Renal cortical epithelial cell (primary cell): ENCODE data around the gene EME2. TPM values are rescaled to one million over a fixed set of nuclear protein-coding genes. Genes with fewer than 3 reads are reported as not detected.

Experiments
- DNase-seq: peaks from one replicate; pipeline ENCODE4 v3.0.0-alpha.2; 2011; ENCODE audit warnings: low read depth
- total RNA-seq: library from RNA; depleted of rRNA; stranded (reverse); fragments of >200 nt; gene quantifications from 2 replicates; pipeline ENCODE4 v1.2.3, GENCODE V29; 2014

The EME2 gene
- total RNA-seq, 1 donor from 2014 or later: 13.1 TPM

DNA sequence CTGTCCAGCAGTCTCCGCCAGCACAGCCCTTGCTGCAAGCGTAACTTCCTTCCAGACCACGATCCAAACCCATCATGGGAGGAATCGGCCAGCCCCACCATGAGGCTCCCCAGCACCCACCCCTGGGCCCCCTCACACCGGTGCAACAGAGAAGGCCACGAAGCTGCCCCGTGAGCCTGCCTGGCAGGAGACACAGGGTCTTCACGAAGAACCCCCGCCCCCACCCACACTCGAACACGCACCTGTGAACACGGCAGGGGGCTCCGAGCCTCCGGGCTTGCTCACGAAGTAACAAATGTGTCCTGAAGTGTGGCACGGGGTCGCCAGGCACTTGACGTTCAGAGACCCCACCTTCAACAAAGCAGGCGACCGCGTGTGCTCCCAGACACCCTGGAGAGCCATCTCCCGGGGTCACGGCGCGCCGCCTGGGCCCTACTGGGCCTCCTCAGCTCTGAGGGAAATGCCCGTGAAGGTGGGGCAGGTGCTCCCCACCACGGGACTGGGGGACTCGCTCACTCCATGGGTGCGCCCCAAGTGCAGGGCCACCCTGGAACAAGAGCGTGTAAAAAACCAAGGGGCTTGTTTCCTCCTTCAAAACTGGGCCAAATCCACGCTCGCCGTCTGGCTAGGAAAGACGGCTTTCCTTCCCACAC, 46.4 kb downstream of the EME2 start:
- no peak for DNase-seq

- DNase-seq: no peak
Observed at GRCh38 chr16:1819611-1820010, 47.0 kb downstream of the EME2 start.

DNA sequence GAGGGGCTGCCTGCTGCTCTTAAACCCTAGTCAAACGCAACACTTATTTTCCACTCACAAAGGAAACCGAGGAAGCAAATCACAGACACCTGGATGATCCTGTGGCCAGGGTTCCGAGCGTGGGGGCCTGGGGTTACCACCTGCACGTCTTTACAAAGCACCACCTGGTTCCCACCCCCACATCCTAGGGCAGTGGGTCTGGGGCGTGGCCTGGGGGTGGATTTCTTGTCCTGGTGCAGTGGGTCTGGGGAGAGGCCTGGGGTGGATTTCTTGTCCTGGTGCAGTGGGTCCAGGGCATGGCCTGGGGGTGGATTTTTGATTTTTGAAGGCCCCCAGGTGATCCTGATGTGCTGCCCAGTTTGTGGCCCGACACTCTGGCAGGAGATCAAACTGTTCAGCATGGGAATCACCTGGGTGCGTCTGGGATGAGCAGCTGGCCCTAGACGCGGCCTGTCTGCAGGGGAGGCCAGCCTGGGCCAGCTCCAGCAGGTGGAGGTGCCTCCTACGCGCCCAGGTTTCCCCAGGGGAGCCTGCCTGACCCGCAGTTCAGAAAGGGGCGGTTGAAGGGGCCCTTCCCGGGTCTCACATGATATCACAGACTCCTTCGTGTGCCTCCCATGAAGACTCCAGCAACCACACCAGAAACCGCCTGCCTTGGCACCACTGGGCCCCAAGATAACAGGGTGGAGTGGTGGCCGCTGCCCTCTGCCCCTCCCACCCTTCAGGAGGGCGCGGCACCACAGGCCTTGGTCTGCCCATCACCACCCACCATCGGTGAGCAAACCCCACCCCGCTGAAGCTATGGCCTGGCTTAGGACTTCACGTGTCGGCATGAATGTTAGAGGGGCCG, 47.7 kb downstream of the EME2 start:
- no peak for DNase-seq

DNA sequence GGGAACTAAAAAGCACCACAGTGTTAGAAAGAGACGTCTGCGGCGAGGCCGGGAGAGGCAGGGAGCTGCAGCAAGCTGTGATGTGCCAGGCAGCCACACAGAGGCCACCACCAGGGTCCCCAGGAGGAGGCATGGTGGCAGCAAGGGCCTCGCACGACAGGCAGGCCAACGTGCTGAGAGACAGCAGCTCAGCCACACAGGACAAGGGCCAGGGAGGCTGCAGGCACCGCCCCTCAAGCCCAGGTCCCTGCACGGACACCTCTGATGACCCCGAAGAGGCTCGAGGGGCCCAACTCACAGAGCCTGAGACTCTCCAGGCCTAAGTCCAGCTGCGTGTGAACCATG, 48.3 kb downstream of the EME2 start:
- DNase-seq: no peak

DNA sequence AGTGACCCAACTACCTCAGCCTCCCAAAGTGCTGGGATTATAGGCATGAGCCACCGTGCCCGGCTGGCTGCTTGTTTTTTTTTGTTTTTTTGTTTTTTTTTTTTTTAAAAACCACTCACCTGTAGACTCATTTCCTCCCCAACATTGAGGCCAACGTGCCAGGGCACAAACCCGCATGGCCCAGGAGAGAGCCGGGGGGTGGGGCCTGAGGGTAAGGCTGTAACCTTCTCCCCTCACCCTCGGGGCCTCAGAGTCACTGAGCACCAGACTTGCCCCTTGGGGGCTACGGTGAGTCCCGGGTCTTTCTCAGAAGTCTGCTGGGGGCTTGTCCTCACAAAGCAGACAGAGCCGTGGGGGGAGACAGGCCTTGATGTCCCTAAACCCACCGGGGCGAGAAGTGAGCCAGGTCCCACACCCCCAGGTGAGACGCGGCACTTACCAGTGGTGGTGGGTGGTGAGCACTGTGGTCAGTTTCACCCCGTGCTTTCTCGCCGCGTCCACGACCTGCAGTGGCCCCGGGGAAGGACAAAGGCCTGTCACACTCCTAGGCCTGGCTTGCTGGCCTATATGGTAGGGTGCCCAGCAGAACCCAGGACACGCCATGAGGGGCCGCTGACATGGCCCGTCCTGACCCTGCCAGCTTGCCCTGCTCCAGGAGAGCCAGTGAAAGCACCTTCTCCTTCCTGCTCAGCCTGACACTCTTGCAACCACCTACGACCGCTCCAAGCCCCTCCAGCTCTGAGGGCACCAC, 49.4 kb downstream of the EME2 start:
- DNase-seq: peak; percentile 17

DNA sequence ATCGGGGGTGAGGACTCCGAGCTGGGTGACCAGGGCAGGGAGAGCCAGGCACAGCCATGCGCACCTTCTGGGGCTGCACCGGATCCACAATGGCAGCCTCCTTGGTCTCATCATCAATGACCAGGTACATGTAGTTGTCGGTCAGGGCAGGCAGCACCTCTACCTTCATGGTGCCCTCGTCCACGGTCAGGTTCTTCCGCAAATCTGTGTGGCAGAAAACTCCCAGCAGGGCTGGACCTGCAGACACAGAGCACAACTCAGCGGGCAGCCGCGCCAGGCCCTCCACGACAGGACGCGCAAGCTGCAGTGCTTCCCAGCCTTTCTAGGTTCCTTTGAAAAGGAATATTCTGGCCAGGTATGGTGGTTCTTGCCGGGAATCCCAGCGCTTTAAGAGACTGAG, 50.2 kb downstream of the EME2 start:
- no peak for DNase-seq

DNA sequence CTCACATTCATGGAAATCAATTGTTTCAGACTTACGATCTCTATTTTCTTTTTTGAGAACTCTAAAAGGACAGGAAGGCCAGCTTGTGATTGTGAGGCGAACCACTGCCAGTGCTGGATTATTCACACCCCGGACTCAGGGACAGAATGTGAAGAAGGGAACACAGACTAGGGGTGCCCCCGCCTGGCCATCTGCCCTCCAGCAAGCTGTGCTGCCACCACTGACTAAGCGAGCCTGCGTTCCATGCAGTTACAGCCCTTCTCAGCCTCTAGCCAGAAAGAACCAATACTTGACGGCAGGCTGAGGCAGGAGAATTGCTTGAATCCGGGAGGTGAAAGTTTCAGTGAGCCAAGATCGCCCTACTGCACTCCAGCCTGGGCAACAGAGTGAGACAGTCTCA, 51.2 kb downstream of the EME2 start:
- peak; percentile 65 for DNase-seq

- DNase-seq: no peak
Observed at GRCh38 chr16:1825381-1825863, 52.8 kb downstream of the EME2 start.

Other genes starting within 250 kb of the EME2 start
- gene TMEM204, start 239.1 kb upstream of the EME2 start, total RNA-seq: 0.10 TPM in 1 of 2 replicates, not detected in the other
- gene IFT140, start 160.7 kb upstream of the EME2 start, total RNA-seq: 19.1 and 59.2 TPM in 2 replicates
- gene CRAMP1, start 160.4 kb upstream of the EME2 start, total RNA-seq: 4.9 and 14.2 TPM in 2 replicates
- 149 and 284 TPM in 2 replicates for gene JPT2, start 94.5 kb upstream of the EME2 start, total RNA-seq
- gene MAPK8IP3, start 66.6 kb upstream of the EME2 start, total RNA-seq: 22.9 and 40.0 TPM in 2 replicates
- gene NME3, start 1.3 kb upstream of the EME2 start, total RNA-seq: 38.9 and 84.0 TPM in 2 replicates
- gene MRPS34, start 324 bp downstream of the EME2 start, total RNA-seq: 41.6 and 68.4 TPM in 2 replicates
- gene SPSB3, start 9.8 kb downstream of the EME2 start, total RNA-seq: 53.2 and 60.8 TPM in 2 replicates
- gene NUBP2, start 10.2 kb downstream of the EME2 start, total RNA-seq: 58.2 and 85.3 TPM in 2 replicates
- gene IGFALS, start 20.9 kb downstream of the EME2 start, total RNA-seq: 0.05 TPM in 1 of 2 replicates, not detected in the other
- gene HAGH, start 54.0 kb downstream of the EME2 start, total RNA-seq: 63.9 and 102 TPM in 2 replicates
- 84.9 and 109 TPM in 2 replicates for gene FAHD1, start 54.4 kb downstream of the EME2 start, total RNA-seq
- gene MEIOB, start 99.4 kb downstream of the EME2 start, total RNA-seq: 0.15 and 2.6 TPM in 2 replicates
- gene HS3ST6, start 145.6 kb downstream of the EME2 start, total RNA-seq: not detected in 2 replicates
- gene MSRB1, start 170.4 kb downstream of the EME2 start, total RNA-seq: 9.6 and 10.8 TPM in 2 replicates
- gene RPL3L, start 181.9 kb downstream of the EME2 start, total RNA-seq: not detected in 2 replicates
- 119 and 138 TPM in 2 replicates for gene NDUFB10, start 186.7 kb downstream of the EME2 start, total RNA-seq
- 865 and 1,076 TPM in 2 replicates for gene RPS2, start 192.0 kb downstream of the EME2 start, total RNA-seq
- not detected in 2 replicates for gene RNF151, start 194.0 kb downstream of the EME2 start, total RNA-seq
- 46.2 and 46.3 TPM in 2 replicates for gene TBL3, start 199.2 kb downstream of the EME2 start, total RNA-seq
- 0.87 TPM in 1 of 2 replicates, not detected in the other for gene NOXO1, start 208.7 kb downstream of the EME2 start, total RNA-seq
- 8.7 and 10.1 TPM in 2 replicates for gene GFER, start 211.4 kb downstream of the EME2 start, total RNA-seq
- gene SYNGR3, start 217.2 kb downstream of the EME2 start, total RNA-seq: 2.0 and 8.0 TPM in 2 replicates
- 10.1 and 22.4 TPM in 2 replicates for gene ZNF598, start 237.0 kb downstream of the EME2 start, total RNA-seq
- 0.10 TPM in 1 of 2 replicates, not detected in the other for gene NPW, start 247.0 kb downstream of the EME2 start, total RNA-seq